Tibial nerve (tissue), 4 donors: ENCODE measurements around the gene GPRC5B.

ENCODE experiments used
- EP300 ChIP-seq, 2 donors: sonication (generic); formaldehyde crosslinking; IDR thresholded peaks; one replicate each; pipeline ENCODE4 v1.6.1; 2017; ENCODE audit warnings: antibody characterized with exemption in 2 of 2, mild to moderate bottlenecking in 1 of 2
- POLR2A ChIP-seq, 2 donors: fragments of 450-650 bp; IDR thresholded peaks; one replicate each; pipeline ENCODE4 v1.6.1; 2017; ENCODE audit warnings: antibody characterized with exemption in 2 of 2, mild to moderate bottlenecking in 2 of 2, moderate library complexity in 2 of 2
- TF ChIP-seq, protein P1 (sequence below), 5 experiments: fragments of 200-600 bp in 3 of 5; fragments of 450-650 bp in 2 of 5; sonication (generic) in 3 of 5; IDR thresholded peaks; one replicate each; pipeline ENCODE4 v1.5.1; 2016 to 2019; ENCODE audit warnings: antibody characterized with exemption in 5 of 5, mild to moderate bottlenecking in 3 of 5, moderate library complexity in 2 of 5

DNA sequence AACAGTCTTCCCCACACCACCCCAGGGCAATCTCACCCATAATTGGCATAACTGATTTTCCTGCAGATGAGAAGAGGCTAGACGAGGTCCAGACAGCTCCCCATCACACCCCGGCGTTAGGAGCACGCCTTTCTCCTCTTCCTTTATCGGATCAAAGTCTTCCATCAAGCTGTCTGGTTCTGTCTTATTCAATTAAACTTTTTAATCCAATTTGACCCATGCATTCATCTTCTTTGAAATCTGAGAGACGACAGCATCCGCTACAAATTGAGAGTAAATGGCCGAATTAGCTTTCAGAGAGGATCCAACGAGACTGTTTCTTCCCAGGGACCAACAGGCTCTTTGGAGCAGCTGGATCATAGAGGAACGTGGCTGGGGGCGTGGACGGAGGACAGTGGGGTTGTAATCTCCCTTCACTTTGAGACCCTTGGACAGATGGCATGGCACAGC, 44.4 kb upstream of the GPRC5B start:
- no peak for TF ChIP-seq EP300 (IDR thresholded peaks at IDR 0.05)
- TF ChIP-seq, protein P1, sequence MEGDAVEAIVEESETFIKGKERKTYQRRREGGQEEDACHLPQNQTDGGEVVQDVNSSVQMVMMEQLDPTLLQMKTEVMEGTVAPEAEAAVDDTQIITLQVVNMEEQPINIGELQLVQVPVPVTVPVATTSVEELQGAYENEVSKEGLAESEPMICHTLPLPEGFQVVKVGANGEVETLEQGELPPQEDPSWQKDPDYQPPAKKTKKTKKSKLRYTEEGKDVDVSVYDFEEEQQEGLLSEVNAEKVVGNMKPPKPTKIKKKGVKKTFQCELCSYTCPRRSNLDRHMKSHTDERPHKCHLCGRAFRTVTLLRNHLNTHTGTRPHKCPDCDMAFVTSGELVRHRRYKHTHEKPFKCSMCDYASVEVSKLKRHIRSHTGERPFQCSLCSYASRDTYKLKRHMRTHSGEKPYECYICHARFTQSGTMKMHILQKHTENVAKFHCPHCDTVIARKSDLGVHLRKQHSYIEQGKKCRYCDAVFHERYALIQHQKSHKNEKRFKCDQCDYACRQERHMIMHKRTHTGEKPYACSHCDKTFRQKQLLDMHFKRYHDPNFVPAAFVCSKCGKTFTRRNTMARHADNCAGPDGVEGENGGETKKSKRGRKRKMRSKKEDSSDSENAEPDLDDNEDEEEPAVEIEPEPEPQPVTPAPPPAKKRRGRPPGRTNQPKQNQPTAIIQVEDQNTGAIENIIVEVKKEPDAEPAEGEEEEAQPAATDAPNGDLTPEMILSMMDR (IDR thresholded peaks at IDR 0.05): no peak
- no peak for TF ChIP-seq POLR2A (IDR thresholded peaks at IDR 0.05)
